Transverse colon (tissue), 4 donors: ENCODE measurements around the gene CRYGA.

ENCODE experiments used
- CTCF ChIP-seq, 5 experiments: fragments of 200-600 bp in 3 of 5; fragments of 450-650 bp in 2 of 5; sonication (generic) in 3 of 5; IDR thresholded peaks; 1 replicate in 2 of 5; 2 replicates in 3 of 5; pipeline ENCODE4 v1.5.1; 2016 to 2017; ENCODE audit warnings: antibody characterized with exemption in 5 of 5, inconsistent platforms in 3 of 5, mild to moderate bottlenecking in 2 of 5, moderate library complexity in 1 of 5
- POLR2A ChIP-seq: fragments of 450-650 bp; IDR thresholded peaks from one replicate; pipeline ENCODE4 v1.6.1; 2016; ENCODE audit warnings: antibody characterized with exemption, mild to moderate bottlenecking, moderate library complexity
- POLR2AphosphoS5 ChIP-seq, 3 donors: sonication (generic); formaldehyde crosslinking; IDR thresholded peaks; one replicate each; pipeline ENCODE4 v1.6.1; 2016; ENCODE audit warnings: antibody characterized with exemption in 3 of 3

GRCh38 chr2:208195531-208195930 is 32.1 kb upstream of the CRYGA start:
- no peak for TF ChIP-seq CTCF (IDR thresholded peaks at IDR 0.05)
- no peak for TF ChIP-seq POLR2A
- TF ChIP-seq POLR2AphosphoS5 (IDR thresholded peaks at IDR 0.05) = no peak
